WTC11 (cell line): ENCODE measurements around the gene PLTP. TPM values are rescaled to one million over a fixed set of nuclear protein-coding genes. Genes with fewer than 3 reads are reported as not detected.

Experiments used
- ATAC-seq: fragments of 200-7000 bp; cut with Tn5 transposase; 2 replicates; pipeline ENCODE4 v1.10.0; 2021; ENCODE audit warnings: mild to moderate bottlenecking, moderate library complexity
- CTCF ChIA-PET: fragments of 300-600 bp; sonication (Branson Sonifier 250); formaldehyde crosslinking; loops from one replicate; lab custom pipeline; 2021; ENCODE audit warnings: antibody characterized with exemption; lab: Charles Lee
- POLR2A ChIA-PET: fragments of 350-600 bp; sonication (Branson Sonifier 250); formaldehyde crosslinking; loops from one replicate; lab custom pipeline; 2021; ENCODE audit warnings: antibody characterized with exemption; lab: Charles Lee
- DNase-seq: peaks from one replicate; pipeline ENCODE4 v3.0.0; 2021; ENCODE audit warnings: low spot score
- H3K27ac Mint-ChIP-seq: 2 replicates; pipeline ENCODE4 v1.8.0; 2021; ENCODE audit warnings: mixed read lengths
- H3K27me3 Mint-ChIP-seq: 2 replicates; pipeline ENCODE4 v1.8.0; 2021; ENCODE audit warnings: low read depth, mild to moderate bottlenecking, moderate library complexity, mixed read lengths
- H3K36me3 Mint-ChIP-seq: 2 replicates; pipeline ENCODE4 v1.8.0; 2021; ENCODE audit warnings: mixed read lengths
- H3K4me1 Mint-ChIP-seq: 2 replicates; pipeline ENCODE4 v1.8.0; 2022; ENCODE audit warnings: mixed read lengths
- H3K4me3 Mint-ChIP-seq: 2 replicates; pipeline ENCODE4 v1.8.0; 2021; ENCODE audit warnings: mild to moderate bottlenecking, moderate library complexity, mixed read lengths
- H3K9me3 Mint-ChIP-seq: 2 replicates; pipeline ENCODE4 v1.8.0; 2021; ENCODE audit warnings: mixed read lengths
- AR ChIP-seq: fragments of 250-450 bp; sonication (Bioruptor Pico); IDR thresholded peaks from 2 replicates; pipeline ENCODE4 v1.9.0; 2021; ENCODE audit warnings: mild to moderate bottlenecking
- ARID4B ChIP-seq: sonication (generic); formaldehyde crosslinking; IDR thresholded peaks from 2 replicates; pipeline ENCODE4 v1.8.0; 2023; ENCODE audit warnings: missing genetic modification reagents, mild to moderate bottlenecking, borderline replicate concordance
- CTCF ChIP-seq: fragments of 200-600 bp; IDR thresholded peaks from 2 replicates; pipeline ENCODE4 v1.8.0; 2022; ENCODE audit warnings: antibody characterized with exemption
- ETV6 ChIP-seq: sonication (generic); formaldehyde crosslinking; IDR thresholded peaks from 2 replicates; pipeline ENCODE4 v1.8.1; 2022; ENCODE audit warnings: mild to moderate bottlenecking, missing genetic modification reagents
- FOXJ3 ChIP-seq: sonication (generic); formaldehyde crosslinking; IDR thresholded peaks from 2 replicates; pipeline ENCODE4 v1.9.0; 2021; ENCODE audit warnings: missing genetic modification reagents, mild to moderate bottlenecking, borderline replicate concordance
- KAT7 ChIP-seq: sonication (generic); formaldehyde crosslinking; IDR thresholded peaks from 2 replicates; pipeline ENCODE4 v1.8.1; 2023; ENCODE audit warnings: missing genetic modification reagents, mild to moderate bottlenecking, borderline replicate concordance
- MXD4 ChIP-seq: fragments of 250-450 bp; sonication (Bioruptor Pico); IDR thresholded peaks from 2 replicates; pipeline ENCODE4 v1.8.0; 2021; ENCODE audit warnings: mild to moderate bottlenecking, moderate library complexity, borderline replicate concordance
- MYBL2 ChIP-seq: sonication (generic); formaldehyde crosslinking; IDR thresholded peaks from 2 replicates; pipeline ENCODE4 v1.8.1; 2023; ENCODE audit warnings: mild to moderate bottlenecking, moderate library complexity, missing genetic modification reagents
- OVOL2 ChIP-seq: fragments of 250-450 bp; sonication (Bioruptor Pico); IDR thresholded peaks from 2 replicates; pipeline ENCODE4 v1.9.0; 2021; ENCODE audit warnings: mild to moderate bottlenecking, borderline replicate concordance
- SMAD3 ChIP-seq: sonication (generic); formaldehyde crosslinking; IDR thresholded peaks from 2 replicates; pipeline ENCODE4 v1.8.0; 2022; ENCODE audit warnings: missing genetic modification reagents, mild to moderate bottlenecking, borderline replicate concordance
- STAT6 ChIP-seq: sonication (generic); formaldehyde crosslinking; conservative IDR thresholded peaks from 2 replicates; pipeline ENCODE4 v1.8.1; 2023; ENCODE audit warnings: mild to moderate bottlenecking, low read depth, missing genetic modification reagents, moderate library complexity
- TEAD1 ChIP-seq: sonication (generic); formaldehyde crosslinking; IDR thresholded peaks from 2 replicates; pipeline ENCODE4 v1.8.0; 2022; ENCODE audit warnings: mild to moderate bottlenecking, missing genetic modification reagents
- TP53 ChIP-seq: sonication (generic); formaldehyde crosslinking; IDR thresholded peaks from 2 replicates; pipeline ENCODE4 v1.8.1; 2023; ENCODE audit warnings: mild to moderate bottlenecking, missing genetic modification reagents
- ZNF121 ChIP-seq: sonication (generic); formaldehyde crosslinking; IDR thresholded peaks from 2 replicates; pipeline ENCODE4 v1.8.0; 2023; ENCODE audit warnings: missing genetic modification reagents
- ZNF512 ChIP-seq: sonication (generic); formaldehyde crosslinking; IDR thresholded peaks from 2 replicates; pipeline ENCODE4 v1.8.1; 2022; ENCODE audit warnings: missing genetic modification reagents, borderline replicate concordance
- total RNA-seq: library from RNA; stranded (reverse); gene quantifications from 3 replicates; pipeline ENCODE4 v1.2.3, GENCODE V29; 2021
- TF ChIP-seq, protein P1 (sequence below): sonication (generic); formaldehyde crosslinking; IDR thresholded peaks from 2 replicates; pipeline ENCODE4 v1.8.1; 2022; ENCODE audit warnings: mild to moderate bottlenecking, moderate library complexity, missing genetic modification reagents
- TF ChIP-seq, protein P2 (sequence below): fragments of 250-450 bp; sonication (Bioruptor Pico); IDR thresholded peaks from 2 replicates; pipeline ENCODE4 v1.8.0; 2021; ENCODE audit warnings: mild to moderate bottlenecking
- TF ChIP-seq, protein P3 (sequence below): sonication (generic); formaldehyde crosslinking; IDR thresholded peaks from 2 replicates; pipeline ENCODE4 v1.8.1; 2023; ENCODE audit warnings: mild to moderate bottlenecking, missing genetic modification reagents, moderate library complexity

Gene PLTP
- total RNA-seq, 1 experiment from 2014 or later, result 109 TPM

GRCh38 chr20:45867819-45868176, 44.2 kb downstream of the PLTP start:
- no peaks in the 10 kb centered on the region for H3K36me3 Mint-ChIP-seq
- no peaks in the 10 kb centered on the region for H3K9me3 Mint-ChIP-seq
- H3K4me3 Mint-ChIP-seq, result no peak overlapping the region
- H3K27ac Mint-ChIP-seq, result no peak overlapping the region
- POLR2A ChIA-PET, result no interaction called here
- ATAC-seq (no peak), DNase-seq (no peak)
- no peak for TF ChIP-seq ZNF121 (CRISPR knock-in tag)
- TF ChIP-seq, protein P1, sequence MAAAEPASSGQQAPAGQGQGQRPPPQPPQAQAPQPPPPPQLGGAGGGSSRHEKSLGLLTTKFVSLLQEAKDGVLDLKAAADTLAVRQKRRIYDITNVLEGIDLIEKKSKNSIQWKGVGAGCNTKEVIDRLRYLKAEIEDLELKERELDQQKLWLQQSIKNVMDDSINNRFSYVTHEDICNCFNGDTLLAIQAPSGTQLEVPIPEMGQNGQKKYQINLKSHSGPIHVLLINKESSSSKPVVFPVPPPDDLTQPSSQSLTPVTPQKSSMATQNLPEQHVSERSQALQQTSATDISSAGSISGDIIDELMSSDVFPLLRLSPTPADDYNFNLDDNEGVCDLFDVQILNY, result no peak
- TF ChIP-seq ETV6 (CRISPR knock-in tag), result no peak
- TF ChIP-seq MYBL2 (CRISPR knock-in tag), result no peak
- no peak for TF ChIP-seq CTCF
- TF ChIP-seq SMAD3 (CRISPR knock-in tag), result no peak
- TF ChIP-seq OVOL2 (CRISPR knock-in tag), result no peak
- TF ChIP-seq AR (CRISPR knock-in tag), result no peak
- no peak for TF ChIP-seq TP53
- TF ChIP-seq ZNF512, result no peak
- TF ChIP-seq TEAD1 (CRISPR knock-in tag), result no peak
- TF ChIP-seq, protein P2, sequence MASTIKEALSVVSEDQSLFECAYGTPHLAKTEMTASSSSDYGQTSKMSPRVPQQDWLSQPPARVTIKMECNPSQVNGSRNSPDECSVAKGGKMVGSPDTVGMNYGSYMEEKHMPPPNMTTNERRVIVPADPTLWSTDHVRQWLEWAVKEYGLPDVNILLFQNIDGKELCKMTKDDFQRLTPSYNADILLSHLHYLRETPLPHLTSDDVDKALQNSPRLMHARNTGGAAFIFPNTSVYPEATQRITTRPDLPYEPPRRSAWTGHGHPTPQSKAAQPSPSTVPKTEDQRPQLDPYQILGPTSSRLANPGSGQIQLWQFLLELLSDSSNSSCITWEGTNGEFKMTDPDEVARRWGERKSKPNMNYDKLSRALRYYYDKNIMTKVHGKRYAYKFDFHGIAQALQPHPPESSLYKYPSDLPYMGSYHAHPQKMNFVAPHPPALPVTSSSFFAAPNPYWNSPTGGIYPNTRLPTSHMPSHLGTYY (CRISPR knock-in tag), result no peak
- H3K4me1 Mint-ChIP-seq, result no peaks in the 10 kb centered on the region
- no peaks in the 10 kb centered on the region for H3K27me3 Mint-ChIP-seq
- CTCF ChIA-PET, result interaction anchor here (1.7 kb wide), 1 partner anchor 22 kb away, joined by 4 read pairs; no protein-coding TSS in a partner anchor

DNA sequence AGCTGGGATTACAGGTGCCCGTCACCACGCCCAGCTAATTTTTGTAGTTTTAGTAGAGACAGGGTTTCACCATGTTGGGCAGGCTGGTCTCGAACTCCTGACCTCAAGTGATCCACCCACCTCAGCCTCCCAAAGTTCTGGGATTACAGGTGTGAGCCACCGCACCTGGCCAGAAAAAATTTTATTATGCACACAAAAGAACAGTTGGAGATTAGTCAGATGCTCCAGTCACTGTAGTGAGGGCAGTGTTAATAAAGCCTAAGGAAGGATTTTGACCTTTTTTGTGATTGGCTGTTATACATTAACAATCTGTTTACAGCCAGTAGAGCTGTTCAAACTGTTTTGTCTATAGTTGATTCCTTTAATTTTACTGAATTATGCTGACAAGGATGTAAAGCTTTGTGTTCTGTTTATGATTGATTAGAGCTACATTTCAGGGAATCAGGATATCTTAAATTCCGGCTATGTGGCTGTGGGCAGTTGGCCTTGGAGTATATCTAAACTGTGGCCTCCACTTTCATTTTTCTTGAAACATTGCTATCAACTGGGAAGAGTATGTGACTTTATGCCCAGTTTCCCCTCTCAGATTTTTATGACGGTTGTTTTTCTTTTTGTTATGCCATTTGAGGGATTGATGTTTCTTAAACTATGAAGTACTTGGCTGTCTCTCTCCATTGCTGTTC, 44.7 kb downstream of the PLTP start:
- no peak for ATAC-seq
- DNase-seq, result no peak
- Mint-ChIP-seq H3K27ac (no peak overlapping the region), H3K9me3 (no peaks in the 10 kb centered on the region), H3K4me3 (no peak overlapping the region), H3K36me3 (no peaks in the 10 kb centered on the region), H3K27me3 (no peaks in the 10 kb centered on the region), H3K4me1 (no peaks in the 10 kb centered on the region)
- ChIA-PET POLR2A (no interaction called here), CTCF (interaction anchor here (1.7 kb wide), 1 partner anchor 23 kb away, joined by 4 read pairs; no protein-coding TSS in a partner anchor)
- no peak for TF ChIP-seq ARID4B (CRISPR knock-in tag)
- no peak for TF ChIP-seq STAT6
- TF ChIP-seq MXD4 (CRISPR knock-in tag), result no peak
- TF ChIP-seq KAT7 (CRISPR knock-in tag), result no peak
- no peak for TF ChIP-seq FOXJ3 (CRISPR knock-in tag)
- TF ChIP-seq, protein P3, sequence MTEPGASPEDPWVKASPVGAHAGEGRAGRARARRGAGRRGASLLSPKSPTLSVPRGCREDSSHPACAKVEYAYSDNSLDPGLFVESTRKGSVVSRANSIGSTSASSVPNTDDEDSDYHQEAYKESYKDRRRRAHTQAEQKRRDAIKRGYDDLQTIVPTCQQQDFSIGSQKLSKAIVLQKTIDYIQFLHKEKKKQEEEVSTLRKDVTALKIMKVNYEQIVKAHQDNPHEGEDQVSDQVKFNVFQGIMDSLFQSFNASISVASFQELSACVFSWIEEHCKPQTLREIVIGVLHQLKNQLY (CRISPR knock-in tag), result no peak
